ENCODE data around the gene SLA2.

DNA sequence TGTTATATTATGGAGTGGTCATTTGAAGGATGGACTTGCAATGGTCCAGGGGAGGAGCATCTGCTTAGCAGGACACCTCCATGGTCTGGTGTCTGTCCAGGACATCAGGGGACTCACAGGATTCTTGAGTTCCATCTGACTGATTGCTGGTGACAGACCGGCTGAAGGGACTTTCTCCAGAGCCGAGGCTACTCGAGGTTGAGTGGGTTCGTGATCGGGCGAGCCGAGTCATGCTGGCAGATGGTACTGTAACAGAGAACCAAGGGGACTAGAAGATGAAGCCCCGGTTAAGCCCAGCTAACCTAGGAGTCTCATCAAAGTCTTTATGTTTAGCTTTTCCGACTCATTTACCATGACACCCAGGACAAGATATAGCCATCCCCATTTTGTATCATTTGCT lies 7.5 kb upstream of the SLA2 start:
- TF ChIP-seq, protein P1, sequence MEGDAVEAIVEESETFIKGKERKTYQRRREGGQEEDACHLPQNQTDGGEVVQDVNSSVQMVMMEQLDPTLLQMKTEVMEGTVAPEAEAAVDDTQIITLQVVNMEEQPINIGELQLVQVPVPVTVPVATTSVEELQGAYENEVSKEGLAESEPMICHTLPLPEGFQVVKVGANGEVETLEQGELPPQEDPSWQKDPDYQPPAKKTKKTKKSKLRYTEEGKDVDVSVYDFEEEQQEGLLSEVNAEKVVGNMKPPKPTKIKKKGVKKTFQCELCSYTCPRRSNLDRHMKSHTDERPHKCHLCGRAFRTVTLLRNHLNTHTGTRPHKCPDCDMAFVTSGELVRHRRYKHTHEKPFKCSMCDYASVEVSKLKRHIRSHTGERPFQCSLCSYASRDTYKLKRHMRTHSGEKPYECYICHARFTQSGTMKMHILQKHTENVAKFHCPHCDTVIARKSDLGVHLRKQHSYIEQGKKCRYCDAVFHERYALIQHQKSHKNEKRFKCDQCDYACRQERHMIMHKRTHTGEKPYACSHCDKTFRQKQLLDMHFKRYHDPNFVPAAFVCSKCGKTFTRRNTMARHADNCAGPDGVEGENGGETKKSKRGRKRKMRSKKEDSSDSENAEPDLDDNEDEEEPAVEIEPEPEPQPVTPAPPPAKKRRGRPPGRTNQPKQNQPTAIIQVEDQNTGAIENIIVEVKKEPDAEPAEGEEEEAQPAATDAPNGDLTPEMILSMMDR (IDR thresholded peaks at IDR 0.05), result no peak
- TF ChIP-seq POLR2A (IDR thresholded peaks at IDR 0.05), result no peak
